Hepatocyte (in vitro differentiated cells): Measurements from ENCODE around the gene RPL18A. TPM values are rescaled to one million over a fixed set of nuclear protein-coding genes. Genes with fewer than 3 reads are reported as not detected.

ENCODE experiments used
- DNase-seq: peaks from one replicate; pipeline ENCODE4 v3.0.0-alpha.2; 2016; ENCODE audit warnings: low spot score
- H2AFZ ChIP-seq: fragments of 200-600 bp; sonication (generic); 2 replicates; pipeline ENCODE4 v1.6.0; 2016; ENCODE audit warnings: antibody characterized with exemption, mild to moderate bottlenecking
- H3K27ac ChIP-seq: fragments of 200-600 bp; sonication (generic); 2 replicates; pipeline ENCODE4 v1.5.1; 2016; ENCODE audit warnings: mild to moderate bottlenecking
- H3K27me3 ChIP-seq: fragments of 200-600 bp; sonication (generic); 2 replicates; pipeline ENCODE4 v1.6.1; 2016
- H3K36me3 ChIP-seq: fragments of 200-600 bp; sonication (generic); replicated peaks from 2 replicates; pipeline ENCODE4 v1.5.1; 2016; ENCODE audit warnings: low read depth; ENCODE audit not compliant: insufficient read depth
- H3K4me1 ChIP-seq: fragments of 200-600 bp; sonication (generic); 2 replicates; pipeline ENCODE4 v1.5.1; 2016; ENCODE audit warnings: mild to moderate bottlenecking, moderate library complexity; ENCODE audit not compliant: insufficient read depth
- H3K4me2 ChIP-seq: fragments of 200-600 bp; sonication (generic); 2 replicates; pipeline ENCODE4 v1.6.0; 2016
- H3K4me3 ChIP-seq: fragments of 200-600 bp; sonication (generic); 2 replicates; pipeline ENCODE4 v1.5.1; 2016; ENCODE audit warnings: mild to moderate bottlenecking
- H3K79me2 ChIP-seq: fragments of 200-600 bp; sonication (generic); 2 replicates; pipeline ENCODE4 v1.6.0; 2017; ENCODE audit warnings: mild to moderate bottlenecking
- H3K9me2 ChIP-seq: fragments of 200-600 bp; sonication (generic); replicated peaks from 2 replicates; pipeline ENCODE4 v1.6.0; 2017; ENCODE audit warnings: mild to moderate bottlenecking; ENCODE audit not compliant: insufficient read depth
- H3K9me3 ChIP-seq: fragments of 200-600 bp; sonication (generic); 2 replicates; pipeline ENCODE4 v1.5.1; 2016; ENCODE audit warnings: low read depth, mild to moderate bottlenecking
- H4K20me1 ChIP-seq: fragments of 200-600 bp; sonication (generic); 2 replicates; pipeline ENCODE4 v1.6.0; 2016; ENCODE audit warnings: mild to moderate bottlenecking; ENCODE audit not compliant: insufficient read depth, poor library complexity, severe bottlenecking
- CTCF ChIP-seq: fragments of 200-600 bp; sonication (generic); IDR thresholded peaks from 2 replicates; pipeline ENCODE4 v1.5.1; 2016; ENCODE audit warnings: antibody characterized with exemption, mild to moderate bottlenecking; ENCODE audit not compliant: poor library complexity
- EZH2 ChIP-seq: fragments of 200-600 bp; sonication (generic); IDR thresholded peaks from 2 replicates; pipeline ENCODE4 v1.6.1; 2016; ENCODE audit warnings: antibody characterized with exemption, mild to moderate bottlenecking, borderline replicate concordance
- EZH2phosphoT487 ChIP-seq: fragments of 200-600 bp; sonication (generic); IDR thresholded peaks from one replicate; pipeline ENCODE4 v1.6.1; 2018; ENCODE audit warnings: antibody characterized with exemption, mild to moderate bottlenecking, low read depth, moderate library complexity; ENCODE audit not compliant: unreplicated experiment, severe bottlenecking
- WGBS: methylation state at CpG from one replicate; pipeline ENCODE4 v1.1.6; 2016; ENCODE audit warnings: low lambda C conversion rate; ENCODE audit errors: missing lambda C conversion rate; 5-methylcytosine and 5-hydroxymethylcytosine counted together
- polyA plus RNA-seq: library from polyadenylated mRNA; unstranded; fragments of >200 nt; fragmentation: Nextera tagmentation; extraction: Ambion mirVana; gene quantifications from 2 replicates; pipeline ENCODE4 v1.2.1, GENCODE V29; 2016
- total RNA-seq: library from RNA; depleted of rRNA; stranded (reverse); fragments of >200 nt; gene quantifications from 2 replicates; pipeline ENCODE4 v1.2.3, GENCODE V29; 2014

Gene RPL18A
- total and polyA plus RNA-seq, 2 experiments from 2014 or later = 646 to 1,114 TPM

DNA sequence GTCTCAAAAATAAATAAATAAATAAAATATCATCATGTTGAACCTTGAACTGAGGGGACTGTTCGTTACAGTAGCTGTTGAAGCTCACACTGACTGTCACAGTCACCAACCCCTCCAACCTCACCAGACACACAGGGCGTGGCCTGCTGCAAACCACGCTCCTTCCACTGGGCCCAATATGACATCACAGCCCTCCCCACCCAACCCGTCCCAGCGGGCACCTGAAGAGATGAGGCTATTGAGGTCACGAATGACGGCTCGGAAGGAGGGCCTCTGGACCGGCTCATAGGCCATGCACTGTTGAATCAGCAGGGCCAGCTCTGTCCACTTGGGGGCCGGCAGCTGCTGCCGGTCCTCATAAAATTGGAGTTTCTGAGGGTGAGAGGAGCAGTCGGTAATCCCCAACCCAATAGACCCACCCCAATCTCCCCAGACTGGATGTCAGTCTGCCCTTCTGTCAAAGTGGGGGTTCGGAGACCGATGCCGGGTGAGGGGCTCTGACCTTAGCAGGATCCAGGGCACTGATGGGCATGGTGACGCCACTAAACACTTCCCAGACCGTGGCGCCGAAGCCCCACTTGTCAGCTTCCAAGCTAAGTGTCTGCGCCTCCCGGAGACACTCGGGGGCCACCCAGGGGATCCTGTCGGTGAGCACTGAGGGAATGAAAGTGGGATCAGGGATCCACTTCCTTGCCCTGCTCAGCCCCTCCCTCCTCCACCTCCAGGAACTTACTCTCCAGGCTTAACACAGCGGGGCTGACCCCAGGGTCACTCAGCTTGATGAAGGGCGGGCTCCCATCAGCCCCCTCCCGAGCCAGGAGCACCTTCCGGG, 25.1 kb upstream of the RPL18A start:
- peaks cover 29% of the 10 kb centered on the region for H3K27me3 ChIP-seq
- H3K36me3 ChIP-seq = no peaks in the 10 kb centered on the region
- H3K27ac ChIP-seq = no peak overlapping the region
- TF ChIP-seq EZH2phosphoT487 = no peak
- no peak for TF ChIP-seq CTCF
- TF ChIP-seq EZH2 = no peak
- H2AFZ ChIP-seq = no peak overlapping the region
- WGBS = 67% methylated on average over 22 of the region's 27 CpGs
- DNase-seq = no peak
- no peak overlapping the region for H3K4me2 ChIP-seq
- H3K9me2 ChIP-seq = no peaks in the 10 kb centered on the region
- H3K9me3 ChIP-seq = no peaks in the 10 kb centered on the region
- H3K79me2 ChIP-seq = no peaks in the 10 kb centered on the region
- no peaks in the 10 kb centered on the region for H4K20me1 ChIP-seq
- no peak overlapping the region for H3K4me3 ChIP-seq
- H3K4me1 ChIP-seq = no peaks in the 10 kb centered on the region

- no peak overlapping the region for H2AFZ ChIP-seq
- peaks cover 27% of the 10 kb centered on the region for H3K27me3 ChIP-seq
- 76% methylated on average over 8 of the region's 8 CpGs for WGBS
- no peaks in the 10 kb centered on the region for H3K4me1 ChIP-seq
- DNase-seq = no peak
- no peak for TF ChIP-seq EZH2phosphoT487
- TF ChIP-seq CTCF = no peak
- TF ChIP-seq EZH2 = no peak
- H3K36me3 ChIP-seq = no peaks in the 10 kb centered on the region
- no peaks in the 10 kb centered on the region for H3K79me2 ChIP-seq
- H3K4me3 ChIP-seq = no peak overlapping the region
- no peaks in the 10 kb centered on the region for H3K9me3 ChIP-seq
- no peaks in the 10 kb centered on the region for H3K9me2 ChIP-seq
- no peaks in the 10 kb centered on the region for H4K20me1 ChIP-seq
- H3K4me2 ChIP-seq = no peak overlapping the region
- H3K27ac ChIP-seq = no peak overlapping the region
Observed at GRCh38 chr19:17835182-17836006, 24.3 kb upstream of the RPL18A start.

DNA sequence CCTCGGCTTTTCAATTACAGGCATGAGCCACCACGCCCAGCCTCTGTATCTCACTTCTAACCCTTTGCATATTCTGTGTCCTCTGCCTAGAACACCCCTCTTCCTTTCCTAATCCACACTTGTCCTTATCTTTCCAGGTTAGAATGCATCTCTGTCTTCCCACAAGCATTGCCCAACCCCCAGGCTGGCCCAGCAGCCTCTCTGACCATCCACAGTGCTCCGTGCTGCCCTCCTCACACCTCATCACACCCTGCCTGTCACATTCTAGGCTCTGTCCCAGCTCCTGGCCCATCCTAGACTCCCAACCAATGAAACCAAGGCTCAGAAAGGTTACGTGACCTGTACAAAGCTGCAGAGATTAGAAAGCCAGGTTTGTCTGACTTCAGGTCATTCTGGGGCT, 23.2 kb upstream of the RPL18A start:
- Histone ChIP-seq H3K36me3 (no peaks in the 10 kb centered on the region), H3K4me3 (no peak overlapping the region), H3K27ac (no peak overlapping the region), H3K27me3 (peaks cover 30% of the 10 kb centered on the region), H3K4me2 (no peak overlapping the region), H3K4me1 (peaks cover 4% of the 10 kb centered on the region), H3K9me3 (no peaks in the 10 kb centered on the region), H3K79me2 (no peaks in the 10 kb centered on the region), H3K9me2 (no peaks in the 10 kb centered on the region), H2AFZ (no peak overlapping the region), H4K20me1 (no peaks in the 10 kb centered on the region)
- WGBS = 60% methylated on average over 4 of the region's 4 CpGs
- no peak for TF ChIP-seq EZH2
- TF ChIP-seq CTCF = no peak
- no peak for TF ChIP-seq EZH2phosphoT487
- DNase-seq = no peak
